PC-9 (cell line): ENCODE data around the gene KIAA1958. TPM values are rescaled to one million over a fixed set of nuclear protein-coding genes. Genes with fewer than 3 reads are reported as not detected.

Source experiments
- BruUV-seq: library from RNA; stranded (reverse); fragments of 400-500 nt; replicated peaks from 2 replicates; lab custom pipeline; 2021; lab: Mats Ljungman, UMichigan
- CTCF ChIA-PET: fragments of 300-600 bp; sonication (Branson Sonifier 250); formaldehyde crosslinking; loops from one replicate; lab custom pipeline; 2022; ENCODE audit warnings: antibody characterized with exemption; lab: Charles Lee
- POLR2A ChIA-PET: fragments of 300-600 bp; sonication (Branson Sonifier 250); formaldehyde crosslinking; loops from one replicate; lab custom pipeline; 2022; ENCODE audit warnings: antibody characterized with exemption; ENCODE audit not compliant: unreplicated experiment; lab: Charles Lee
- DNase-seq, 2 experiments: peaks; one replicate each; pipeline versions ENCODE4 v3.0.0 to v3.0.0-alpha.2; 2015 to 2022; ENCODE audit warnings: mixed read lengths in 1 of 2
- H2AFZ ChIP-seq: fragments of 200-600 bp; sonication (generic); 2 replicates; pipeline ENCODE4 v1.8.1; 2017; ENCODE audit warnings: antibody characterized with exemption
- H3F3A ChIP-seq: fragments of 200-600 bp; sonication (generic); 2 replicates; pipeline ENCODE4 v1.8.1; 2017; ENCODE audit warnings: antibody characterized with exemption, mild to moderate bottlenecking, low read depth; ENCODE audit not compliant: insufficient read depth
- H3K27ac ChIP-seq: fragments of 200-600 bp; sonication (generic); 2 replicates; pipeline ENCODE4 v1.6.1; 2016; ENCODE audit warnings: mixed run types
- H3K27me3 ChIP-seq: fragments of 200-600 bp; sonication (generic); 2 replicates; pipeline ENCODE4 v1.6.1; 2016; ENCODE audit warnings: low read depth, mixed run types; ENCODE audit not compliant: insufficient read depth
- H3K36me3 ChIP-seq: fragments of 200-600 bp; sonication (generic); 2 replicates; pipeline ENCODE4 v1.6.1; 2016; ENCODE audit warnings: low read depth, mixed run types
- H3K4me1 ChIP-seq: fragments of 200-600 bp; sonication (generic); replicated peaks from 2 replicates; pipeline ENCODE4 v1.6.1; 2016; ENCODE audit warnings: mixed run types; ENCODE audit not compliant: insufficient read depth
- H3K4me2 ChIP-seq: fragments of 200-600 bp; sonication (generic); 2 replicates; pipeline ENCODE4 v1.6.1; 2017; ENCODE audit warnings: mixed run types
- H3K4me3 ChIP-seq: fragments of 200-600 bp; sonication (generic); 2 replicates; pipeline ENCODE4 v1.6.1; 2016; ENCODE audit warnings: mixed run types
- H3K79me2 ChIP-seq: fragments of 200-600 bp; sonication (generic); 2 replicates; pipeline ENCODE4 v1.6.1; 2017; ENCODE audit warnings: low read depth, mixed run types
- H3K9me2 ChIP-seq: fragments of 200-600 bp; sonication (generic); 2 replicates; pipeline ENCODE4 v1.8.1; 2017; ENCODE audit warnings: mild to moderate bottlenecking; ENCODE audit not compliant: insufficient read depth
- H3K9me3 ChIP-seq: fragments of 200-600 bp; sonication (generic); 2 replicates; pipeline ENCODE4 v1.8.1; 2016; ENCODE audit warnings: low read depth; ENCODE audit not compliant: insufficient read depth
- H4K20me1 ChIP-seq: fragments of 200-600 bp; sonication (generic); 2 replicates; pipeline ENCODE4 v1.8.1; 2017; ENCODE audit not compliant: insufficient read depth
- CTCF ChIP-seq: fragments of 200-600 bp; sonication (generic); conservative IDR thresholded peaks from 2 replicates; pipeline ENCODE4 v1.6.1; 2017; ENCODE audit warnings: mixed run types, antibody characterized with exemption, mild to moderate bottlenecking, moderate library complexity
- EZH2 ChIP-seq: fragments of 200-600 bp; sonication (generic); IDR thresholded peaks from 2 replicates; pipeline ENCODE4 v1.8.0; 2017; ENCODE audit warnings: antibody characterized with exemption, low read depth
- intact Hi-C: fragments of 100-400 bp; cut with micrococcal nuclease; formaldehyde crosslinking; loops from one replicate; pipeline ENCODE4 v1.10.0; 2022; ENCODE audit not compliant: unreplicated experiment
- total RNA-seq: library from RNA; stranded (reverse); gene quantifications from 2 replicates; pipeline ENCODE4 v1.2.3, GENCODE V29; 2021

Gene KIAA1958
- total RNA-seq, 1 experiment from 2014 or later, result 19.5 TPM

DNA sequence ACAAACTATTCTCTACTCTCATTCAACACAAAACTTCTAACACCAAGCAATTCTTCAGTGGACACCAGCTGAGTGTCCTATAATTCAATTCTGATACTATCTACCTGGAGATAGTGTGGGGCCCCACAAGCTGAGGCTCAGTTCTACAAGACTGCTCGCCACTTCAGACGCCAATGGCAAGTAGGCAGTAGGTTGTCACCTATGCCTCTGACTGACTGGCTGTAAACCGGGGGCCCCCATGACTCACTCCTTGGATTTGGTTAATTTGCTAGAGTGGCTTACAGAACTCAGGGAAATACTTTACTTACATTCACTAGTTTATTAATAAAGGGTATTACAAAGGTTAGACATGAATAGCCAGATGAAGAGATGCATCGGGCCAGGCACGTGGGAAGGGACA is 209.8 kb downstream of the KIAA1958 start:
- H3F3A ChIP-seq, result no peaks in the 10 kb centered on the region
- H4K20me1 ChIP-seq, result no peaks in the 10 kb centered on the region
- H3K9me3 ChIP-seq, result no peaks in the 10 kb centered on the region
- H3K4me2 ChIP-seq, result no peak overlapping the region
- H3K9me2 ChIP-seq, result no peaks in the 10 kb centered on the region
- DNase-seq, result no peak
- H2AFZ ChIP-seq, result no peak overlapping the region
- POLR2A ChIA-PET, result no interaction called here
- CTCF ChIA-PET, result interaction anchor here (0.6 to 0.7 kb wide), 3 partner anchors 8 to 1750 kb away, joined by 3 to 5 read pairs (median 4); no protein-coding TSS in a partner anchor
- TF ChIP-seq CTCF, result no peak
- no peaks in the 10 kb centered on the region for H3K27me3 ChIP-seq
- intact Hi-C loops, result no loop called here
- H3K4me3 ChIP-seq, result no peak overlapping the region
- H3K36me3 ChIP-seq, result 0 out of 2 replicates have a peak, but pooled peaks cover 5% of the 10 kb centered on the region
- no peak overlapping the region for H3K27ac ChIP-seq
- H3K4me1 ChIP-seq, result no peaks in the 10 kb centered on the region
- no TSS peak for BruUV-seq
- H3K79me2 ChIP-seq, result no peaks in the 10 kb centered on the region; the same call in 1 of the 2 replicates

- Histone ChIP-seq H2AFZ (no peak overlapping the region), H3K4me2 (no peak overlapping the region), H3K4me1 (no peaks in the 10 kb centered on the region), H3K27ac (no peak overlapping the region), H4K20me1 (no peaks in the 10 kb centered on the region), H3K9me3 (no peaks in the 10 kb centered on the region), H3F3A (no peaks in the 10 kb centered on the region), H3K27me3 (no peaks in the 10 kb centered on the region), H3K36me3 (0 out of 2 replicates have a peak, but pooled peaks cover 5% of the 10 kb centered on the region), H3K4me3 (no peak overlapping the region), H3K79me2 (no peaks in the 10 kb centered on the region; the same call in none of the 2 replicates), H3K9me2 (no peaks in the 10 kb centered on the region)
- no TSS peak for BruUV-seq
- TF ChIP-seq EZH2 (no peak), CTCF (no peak)
- ChIA-PET CTCF (interaction anchor here (0.7 kb wide), 1 partner anchor 16 kb away, joined by 3 read pairs; no protein-coding TSS in a partner anchor), POLR2A (no interaction called here)
- no peak for DNase-seq
- intact Hi-C loops, result no loop called here
Observed at GRCh38 chr9:112699230-112699629, 212.6 kb downstream of the KIAA1958 start.

DNA sequence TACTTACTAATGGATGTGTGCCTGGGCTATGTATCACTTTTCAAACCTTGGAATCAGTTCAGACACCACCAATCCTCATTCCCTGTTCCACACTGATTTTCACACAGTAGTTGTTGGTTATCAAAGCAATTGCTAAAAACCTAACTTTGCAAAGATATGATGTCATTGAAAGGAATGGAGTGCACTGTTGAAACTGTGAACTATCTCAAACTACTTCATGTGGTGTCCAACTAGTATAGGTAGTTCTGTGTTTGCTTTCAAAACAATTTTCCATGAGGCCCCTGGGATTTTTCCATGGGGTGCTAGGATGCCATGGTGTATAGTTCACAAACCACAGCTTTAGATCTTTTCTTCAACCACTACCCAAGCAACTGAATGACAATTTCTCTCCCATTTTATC is 213.5 kb downstream of the KIAA1958 start:
- TF ChIP-seq EZH2 (no peak), CTCF (no peak)
- no TSS peak for BruUV-seq
- POLR2A ChIA-PET, result no interaction called here

More for the DNA sequence above, 213.5 kb downstream of the KIAA1958 start:
- no peaks in the 10 kb centered on the region for H3K9me2 ChIP-seq
- H3K4me3 ChIP-seq, result no peak overlapping the region
- CTCF ChIA-PET, result interaction anchor here (0.7 kb wide), 1 partner anchor 15 kb away, joined by 3 read pairs; no protein-coding TSS in a partner anchor
- no peak overlapping the region for H3K27ac ChIP-seq
- intact Hi-C loops, result no loop called here
- no peaks in the 10 kb centered on the region for H3K9me3 ChIP-seq
- H3F3A ChIP-seq, result no peaks in the 10 kb centered on the region
- H3K4me2 ChIP-seq, result no peak overlapping the region
- no peaks in the 10 kb centered on the region for H4K20me1 ChIP-seq
- no peak overlapping the region for H2AFZ ChIP-seq
- no peaks in the 10 kb centered on the region; the same call in none of the 2 replicates for H3K79me2 ChIP-seq
- 0 out of 2 replicates have a peak, but pooled peaks cover 5% of the 10 kb centered on the region for H3K36me3 ChIP-seq
- DNase-seq, result no peak
- no peaks in the 10 kb centered on the region for H3K27me3 ChIP-seq
- no peaks in the 10 kb centered on the region for H3K4me1 ChIP-seq
